HCT116 (cell line): ENCODE data around the gene ORAI1. TPM values are rescaled to one million over a fixed set of nuclear protein-coding genes. Genes with fewer than 3 reads are reported as not detected.

Source experiments
- ATAC-seq: fragments of 200-7000 bp; cut with Tn5 transposase; 2 replicates; pipeline ENCODE4 v1.9.1; 2020; ENCODE audit warnings: mild to moderate bottlenecking, moderate library complexity
- BruUV-seq: library from RNA; stranded (reverse); fragments of 400-500 nt; replicated peaks from 2 replicates; lab custom pipeline; 2021; lab: Mats Ljungman, UMichigan
- CTCF ChIA-PET: fragments of 300-600 bp; sonication (Branson Sonifier 250); formaldehyde crosslinking; loops from one replicate; lab custom pipeline; 2021; ENCODE audit warnings: antibody characterized with exemption; lab: Charles Lee
- POLR2A ChIA-PET: fragments of 300-600, 350-600 bp; sonication (Branson Sonifier 250); formaldehyde crosslinking; loops from one replicate; lab custom pipeline; 2021; ENCODE audit warnings: antibody characterized with exemption; lab: Charles Lee
- RAD21 ChIA-PET, 2 experiments: fragments of 300-600 bp; sonication (Branson Sonifier 250); formaldehyde crosslinking; loops; one replicate each; lab custom pipeline; 2023; ENCODE audit warnings: low total read pairs in 2 of 2; ENCODE audit not compliant: uncharacterized antibody in 2 of 2, unreplicated experiment in 2 of 2, low non-redundant PET in 1 of 2; lab: Charles Lee
- DNase-seq: peaks from one replicate; pipeline ENCODE4 v3.0.0-alpha.2; 2010; ENCODE audit warnings: low read depth, low spot score
- H2AFZ ChIP-seq: fragments of 200-600 bp; shearing (Covaris generic), sonication (generic); 2 replicates; pipeline ENCODE4 v1.6.1; 2017; ENCODE audit warnings: low read depth, mixed run types, mixed read lengths, antibody characterized with exemption, low read length; ENCODE audit not compliant: poor library complexity, severe bottlenecking
- H3K27ac ChIP-seq: 2 replicates; pipeline ENCODE4 v1.5.1; 2012; ENCODE audit warnings: low read depth, low read length
- H3K27me3 ChIP-seq: fragments of 200-600 bp; sonication (generic); 2 replicates; pipeline ENCODE4 v1.6.1; 2016; ENCODE audit warnings: mixed run types, low read length, mixed read lengths; ENCODE audit not compliant: insufficient read depth
- H3K36me3 ChIP-seq, 2 experiments: fragments of 200-500 bp in 1 of 2; fragments of 200-600 bp in 1 of 2; sonication (Bioruptor generic) in 1 of 2; sonication (generic) in 1 of 2; 2 replicates each; pipeline versions ENCODE4 v1.5.1 to v1.6.1; 2014 to 2016; ENCODE audit warnings: low read length in 2 of 2, inconsistent platforms in 1 of 2, mixed read lengths in 1 of 2, mixed run types in 1 of 2; ENCODE audit not compliant: insufficient read depth in 2 of 2, control insufficient read depth in 1 of 2
- H3K4me1 ChIP-seq, 2 experiments: fragments of 200-600 bp in 1 of 2; sonication (generic) in 1 of 2; 2 replicates each; pipeline versions ENCODE4 v1.5.1 to v1.6.1; 2012 to 2017; ENCODE audit warnings: low read length in 2 of 2, inconsistent platforms in 1 of 2, mild to moderate bottlenecking in 1 of 2, mixed read lengths in 1 of 2, mixed run types in 1 of 2, moderate library complexity in 1 of 2; ENCODE audit not compliant: insufficient read depth in 2 of 2, control insufficient read depth in 1 of 2
- H3K4me2 ChIP-seq: fragments of 200-600 bp; sonication (generic); 2 replicates; pipeline ENCODE4 v1.6.1; 2017; ENCODE audit warnings: mixed run types, low read length, mixed read lengths
- H3K4me3 ChIP-seq, 2 experiments: fragments of 200-600 bp in 1 of 2; sonication (generic) in 1 of 2; replicated peaks in 1 of 2; 2 replicates each; pipeline ENCODE4 v1.5.1; 2011 to 2016; ENCODE audit warnings: low read length in 2 of 2, control low read depth in 1 of 2, low read depth in 1 of 2, mild to moderate bottlenecking in 1 of 2, mixed read lengths in 1 of 2, mixed run types in 1 of 2
- H3K79me2 ChIP-seq: fragments of 200-600 bp; sonication (generic); 2 replicates; pipeline ENCODE4 v1.6.1; 2017; ENCODE audit warnings: mild to moderate bottlenecking, mixed run types, low read length, moderate library complexity, mixed read lengths; ENCODE audit not compliant: insufficient read depth
- H3K9ac ChIP-seq: fragments of 200-600 bp; sonication (generic); 2 replicates; pipeline ENCODE4 v1.6.1; 2016; ENCODE audit warnings: low read length, mixed read lengths
- H3K9me2 ChIP-seq: fragments of 200-600 bp; sonication (generic), shearing (Covaris generic); 2 replicates; pipeline ENCODE4 v1.6.1; 2017; ENCODE audit warnings: mixed run types, mild to moderate bottlenecking, moderate library complexity; ENCODE audit not compliant: insufficient read depth
- H3K9me3 ChIP-seq, 2 experiments: fragments of 200-500 bp in 1 of 2; fragments of 200-600 bp in 1 of 2; sonication (Bioruptor generic) in 1 of 2; sonication (generic) in 1 of 2; 2 replicates each; pipeline ENCODE4 v1.6.1; 2014 to 2017; ENCODE audit warnings: low read length in 2 of 2, mixed read lengths in 2 of 2, inconsistent platforms in 1 of 2, low read depth in 1 of 2, mild to moderate bottlenecking in 1 of 2, mixed run types in 1 of 2, moderate library complexity in 1 of 2; ENCODE audit not compliant: control insufficient read depth in 1 of 2, insufficient read depth in 1 of 2
- H4K20me1 ChIP-seq: fragments of 200-600 bp; sonication (generic), shearing (Covaris generic); 2 replicates; pipeline ENCODE4 v1.6.1; 2017; ENCODE audit warnings: mixed run types, mild to moderate bottlenecking, moderate library complexity; ENCODE audit not compliant: insufficient read depth
- ELF1 ChIP-seq: IDR thresholded peaks from 2 replicates; pipeline ENCODE4 v1.6.1; 2012; ENCODE audit warnings: low read depth, borderline replicate concordance
- POLR2AphosphoS5 ChIP-seq: IDR thresholded peaks from 2 replicates; pipeline ENCODE4 v1.6.1; 2011; ENCODE audit warnings: mild to moderate bottlenecking, low read depth, low read length, moderate library complexity
- RAD21 ChIP-seq: IDR thresholded peaks from 2 replicates; pipeline ENCODE4 v1.6.1; 2012; ENCODE audit warnings: low read depth, mild to moderate bottlenecking
- SIN3A ChIP-seq: IDR thresholded peaks from 2 replicates; pipeline ENCODE4 v1.6.1; 2012; ENCODE audit warnings: low read depth
- intact Hi-C: fragments of 100-400 bp; cut with micrococcal nuclease; formaldehyde crosslinking; loops from 2 replicates; pipeline ENCODE4 v1.10.0; 2022
- total RNA-seq: library from RNA; stranded (reverse); gene quantifications from one replicate; pipeline ENCODE4 v1.2.1, GENCODE V29; 2021; ENCODE audit not compliant: unreplicated experiment
- TF ChIP-seq, protein P1 (sequence below): IDR thresholded peaks from 2 replicates; pipeline ENCODE4 v1.6.1; 2012
- TF ChIP-seq, protein P2 (sequence below): IDR thresholded peaks from 2 replicates; pipeline ENCODE4 v1.6.1; 2012; ENCODE audit warnings: low read depth

The ORAI1 gene
- total RNA-seq, 1 experiment from 2014 or later: 20.2 TPM

DNA sequence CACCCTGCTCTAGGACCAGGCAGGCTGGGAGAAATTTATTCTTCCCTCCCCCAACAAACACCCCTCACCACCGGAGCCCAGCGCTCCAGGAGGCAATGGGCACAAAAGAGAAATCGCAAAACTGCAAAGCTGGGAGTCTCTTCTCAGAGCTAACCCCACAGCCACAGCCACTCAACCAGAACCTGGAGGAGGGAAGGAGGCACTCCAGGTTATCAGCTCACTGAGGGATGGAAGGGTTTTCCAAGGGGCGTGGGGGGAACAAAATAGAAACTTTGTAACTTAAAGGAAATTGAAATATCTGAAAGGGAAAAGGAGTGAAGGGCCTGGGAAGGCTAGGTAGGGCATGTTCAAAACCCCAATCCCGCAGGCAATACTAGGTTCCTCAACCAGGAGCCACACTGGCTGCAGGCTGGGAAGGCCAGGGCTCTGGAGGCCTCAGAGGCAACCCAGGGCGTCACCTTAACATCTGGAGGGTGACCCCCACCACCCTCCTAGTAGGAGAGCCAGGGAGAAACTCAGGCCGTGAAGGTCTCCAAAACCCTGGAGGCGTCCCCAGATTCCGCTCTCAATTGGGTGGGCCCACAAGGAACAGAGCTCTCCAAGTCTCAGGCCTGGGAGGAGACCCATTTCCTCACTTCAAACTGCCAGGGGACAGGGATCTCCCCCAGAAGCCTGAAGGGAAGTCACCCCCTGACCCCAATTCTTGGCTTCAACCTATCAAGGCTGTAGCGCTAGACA, 48.7 kb upstream of the ORAI1 start:
- ChIA-PET POLR2A (interaction anchor here (1.2 kb wide), 1 partner anchor 11 kb away, joined by 5 read pairs; no protein-coding TSS in a partner anchor), CTCF (interaction anchor here (1.2 kb wide), 1 partner anchor 217 kb away, joined by 3 read pairs; no protein-coding TSS in a partner anchor), RAD21 (no interaction called here)
- Histone ChIP-seq H2AFZ (no peak overlapping the region), H3K27ac (no peak overlapping the region), H3K27me3 (no peaks in the 10 kb centered on the region), H3K4me1 (peaks cover 8 to 24% of the 10 kb centered on the region in 2 experiments; a peak in 3 of 4 replicates), H3K9me2 (no peaks in the 10 kb centered on the region), H3K9me3 (no peaks in the 10 kb centered on the region), H3K4me3 (no peak overlapping the region), H4K20me1 (no peaks in the 10 kb centered on the region), H3K4me2 (no peak overlapping the region), H3K9ac (no peak overlapping the region), H3K79me2 (no peaks in the 10 kb centered on the region), H3K36me3 (no peaks in the 10 kb centered on the region)
- ATAC-seq (no peak), DNase-seq (no peak)
- TF ChIP-seq, protein P1, sequence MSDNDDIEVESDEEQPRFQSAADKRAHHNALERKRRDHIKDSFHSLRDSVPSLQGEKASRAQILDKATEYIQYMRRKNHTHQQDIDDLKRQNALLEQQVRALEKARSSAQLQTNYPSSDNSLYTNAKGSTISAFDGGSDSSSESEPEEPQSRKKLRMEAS: no peak
- TF ChIP-seq RAD21 (no peak), POLR2AphosphoS5 (no peak), SIN3A (no peak), ELF1 (no peak)
- TF ChIP-seq, protein P2, sequence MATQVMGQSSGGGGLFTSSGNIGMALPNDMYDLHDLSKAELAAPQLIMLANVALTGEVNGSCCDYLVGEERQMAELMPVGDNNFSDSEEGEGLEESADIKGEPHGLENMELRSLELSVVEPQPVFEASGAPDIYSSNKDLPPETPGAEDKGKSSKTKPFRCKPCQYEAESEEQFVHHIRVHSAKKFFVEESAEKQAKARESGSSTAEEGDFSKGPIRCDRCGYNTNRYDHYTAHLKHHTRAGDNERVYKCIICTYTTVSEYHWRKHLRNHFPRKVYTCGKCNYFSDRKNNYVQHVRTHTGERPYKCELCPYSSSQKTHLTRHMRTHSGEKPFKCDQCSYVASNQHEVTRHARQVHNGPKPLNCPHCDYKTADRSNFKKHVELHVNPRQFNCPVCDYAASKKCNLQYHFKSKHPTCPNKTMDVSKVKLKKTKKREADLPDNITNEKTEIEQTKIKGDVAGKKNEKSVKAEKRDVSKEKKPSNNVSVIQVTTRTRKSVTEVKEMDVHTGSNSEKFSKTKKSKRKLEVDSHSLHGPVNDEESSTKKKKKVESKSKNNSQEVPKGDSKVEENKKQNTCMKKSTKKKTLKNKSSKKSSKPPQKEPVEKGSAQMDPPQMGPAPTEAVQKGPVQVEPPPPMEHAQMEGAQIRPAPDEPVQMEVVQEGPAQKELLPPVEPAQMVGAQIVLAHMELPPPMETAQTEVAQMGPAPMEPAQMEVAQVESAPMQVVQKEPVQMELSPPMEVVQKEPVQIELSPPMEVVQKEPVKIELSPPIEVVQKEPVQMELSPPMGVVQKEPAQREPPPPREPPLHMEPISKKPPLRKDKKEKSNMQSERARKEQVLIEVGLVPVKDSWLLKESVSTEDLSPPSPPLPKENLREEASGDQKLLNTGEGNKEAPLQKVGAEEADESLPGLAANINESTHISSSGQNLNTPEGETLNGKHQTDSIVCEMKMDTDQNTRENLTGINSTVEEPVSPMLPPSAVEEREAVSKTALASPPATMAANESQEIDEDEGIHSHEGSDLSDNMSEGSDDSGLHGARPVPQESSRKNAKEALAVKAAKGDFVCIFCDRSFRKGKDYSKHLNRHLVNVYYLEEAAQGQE: no peak
- intact Hi-C loops: no loop called here
- no TSS peak for BruUV-seq
